Ecto neural progenitor cell (in vitro differentiated cells): ENCODE measurements around the gene TAF9B.
"Not testable (repeated sequence)": the region's sequence is repeated elsewhere in the genome, so short reads cannot be mapped to it uniquely, and the experiment has no call there.

Source experiments
- DNase-seq: peaks from one replicate; pipeline ENCODE4 v3.0.0-alpha.2; 2018; ENCODE audit warnings: low spot score

TAF9B gene

DNA sequence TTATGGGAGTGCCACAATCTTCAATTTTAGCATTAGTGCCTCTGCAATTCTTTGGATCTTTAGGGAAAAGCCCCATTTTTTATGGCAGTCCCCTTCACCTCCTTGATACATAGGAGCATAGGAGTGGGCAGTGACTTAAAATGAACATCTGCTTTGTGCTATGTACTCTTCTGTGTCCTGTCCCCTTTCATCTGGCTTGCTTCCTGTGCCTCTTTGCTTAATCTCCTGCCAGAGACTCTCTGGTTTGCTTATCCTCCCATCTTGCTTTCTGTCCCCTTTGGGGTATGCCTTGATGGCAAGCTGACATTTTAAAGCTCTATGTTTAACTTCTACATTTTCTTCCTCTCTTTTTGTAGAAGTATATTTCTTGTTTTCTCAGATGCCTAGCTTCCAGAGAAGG lies 23.1 kb downstream of the TAF9B start:
- no peak for DNase-seq

DNA sequence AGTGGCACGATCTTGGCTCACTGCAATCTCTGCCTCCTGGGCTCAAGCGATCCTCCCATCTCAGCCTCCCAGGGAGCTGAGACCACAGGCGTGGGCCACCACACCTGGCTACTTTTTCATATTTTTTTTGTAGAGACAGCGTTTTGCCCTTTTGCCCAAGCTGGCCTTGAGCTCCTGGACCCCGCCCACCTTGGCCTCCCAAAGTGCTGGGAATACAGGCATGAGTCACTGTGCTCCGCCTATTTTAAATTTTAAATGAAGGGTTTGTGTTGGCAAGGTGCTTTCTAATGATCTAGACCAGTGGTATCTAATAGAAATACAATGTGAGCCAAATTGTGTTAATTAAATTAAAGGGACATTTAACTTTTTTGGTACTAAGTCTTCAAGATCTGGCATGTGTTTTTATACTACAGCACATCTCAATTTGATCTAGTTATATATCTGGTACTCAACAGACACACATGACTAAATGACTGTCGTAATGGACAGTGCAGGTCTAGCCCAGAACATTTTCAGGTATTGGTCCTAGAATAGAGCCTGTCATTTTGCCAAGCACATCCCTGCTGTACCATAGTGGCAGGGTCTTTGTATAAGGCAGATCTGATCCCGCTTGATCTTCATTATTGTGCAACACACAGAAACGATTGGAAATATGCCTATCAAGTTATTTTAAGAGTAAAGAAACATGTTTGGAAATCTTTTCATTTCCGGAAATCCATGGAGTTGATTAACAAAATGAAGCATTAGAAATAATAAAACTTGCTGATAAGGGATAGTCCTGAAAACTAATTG lies 28.1 kb downstream of the TAF9B start:
- no peak for DNase-seq

GRCh38 chrX:78109458-78109857 lies 30.0 kb downstream of the TAF9B start:
- no peak for DNase-seq

DNA sequence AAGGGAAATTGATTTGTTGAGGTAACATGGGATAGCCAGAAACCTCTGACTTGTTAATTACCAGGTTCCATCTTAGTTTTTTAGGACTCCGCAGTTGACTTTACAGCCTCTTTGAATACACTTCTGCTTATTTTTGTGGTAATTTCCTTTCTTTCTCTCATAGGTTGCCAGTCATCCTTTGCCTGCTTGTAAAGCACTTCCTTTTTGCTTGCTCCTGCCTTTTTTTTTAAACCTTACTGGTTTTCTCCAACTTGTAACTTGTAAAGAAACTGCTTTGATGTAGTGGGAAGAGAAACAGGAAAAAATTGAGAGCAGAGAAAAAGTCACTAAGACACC lies 32.8 kb downstream of the TAF9B start:
- no peak for DNase-seq

DNA sequence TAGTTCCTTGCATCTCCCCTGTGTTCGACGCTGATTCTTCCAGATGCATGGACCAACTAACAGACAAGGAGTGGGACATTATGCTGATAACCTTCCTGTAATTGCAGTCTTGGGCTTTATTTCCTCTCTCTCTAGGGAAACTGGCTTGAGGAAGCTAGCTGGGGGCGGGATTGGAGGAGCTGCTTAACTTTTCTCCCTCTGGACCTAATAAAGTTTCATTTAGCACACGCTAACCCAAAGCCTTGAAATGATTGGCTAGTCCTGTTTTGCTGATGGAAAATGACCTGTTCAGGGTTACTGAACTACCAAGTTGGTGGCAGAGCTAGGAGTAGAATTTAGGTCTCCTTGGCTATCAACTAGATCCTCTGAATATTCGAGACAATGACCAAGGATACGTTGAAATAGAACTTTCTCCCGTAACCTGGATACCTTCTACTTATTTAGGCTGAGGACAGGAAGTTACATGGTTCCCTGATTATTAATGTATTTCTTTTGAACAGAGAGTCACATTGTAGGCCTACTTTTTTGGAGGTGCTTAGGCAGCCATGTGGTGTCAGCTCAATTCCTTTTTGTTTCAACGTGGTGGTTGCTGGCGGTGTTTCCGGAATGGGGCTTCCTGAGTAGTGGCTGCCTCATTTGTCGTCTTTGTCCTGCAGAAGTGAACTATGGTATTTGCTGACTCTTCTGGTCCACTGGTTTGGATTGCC lies 33.4 kb downstream of the TAF9B start:
- DNase-seq = no peak

- peak; percentile 44 for DNase-seq
Observed at GRCh38 chrX:78104447-78105176, 34.8 kb downstream of the TAF9B start.

DNA sequence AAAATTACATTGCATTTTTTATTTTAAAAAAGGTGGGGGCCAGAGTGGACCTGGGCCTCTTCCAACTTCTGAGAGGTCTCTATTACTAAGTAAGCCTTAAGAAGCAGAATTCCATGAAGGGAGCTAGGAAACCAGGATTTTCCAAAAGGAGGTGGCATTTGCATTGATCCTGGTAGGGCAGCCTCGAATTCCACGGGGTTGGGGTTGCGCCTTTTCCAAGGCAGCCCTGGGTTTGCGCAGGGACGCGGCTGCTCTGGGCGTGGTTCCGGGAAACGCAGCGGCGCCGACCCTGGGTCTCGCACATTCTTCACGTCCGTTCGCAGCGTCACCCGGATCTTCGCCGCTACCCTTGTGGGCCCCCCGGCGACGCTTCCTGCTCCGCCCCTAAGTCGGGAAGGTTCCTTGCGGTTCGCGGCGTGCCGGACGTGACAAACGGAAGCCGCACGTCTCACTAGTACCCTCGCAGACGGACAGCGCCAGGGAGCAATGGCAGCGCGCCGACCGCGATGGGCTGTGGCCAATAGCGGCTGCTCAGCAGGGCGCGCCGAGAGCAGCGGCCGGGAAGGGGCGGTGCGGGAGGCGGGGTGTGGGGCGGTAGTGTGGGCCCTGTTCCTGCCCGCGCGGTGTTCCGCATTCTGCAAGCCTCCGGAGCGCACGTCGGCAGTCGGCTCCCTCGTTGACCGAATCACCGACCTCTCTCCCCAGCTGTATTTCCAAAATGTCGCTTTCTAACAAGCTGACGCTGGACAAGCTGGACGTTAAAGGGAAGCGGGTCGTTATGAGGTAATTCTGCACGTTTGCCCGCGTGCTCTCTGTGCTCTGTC lies 35.6 kb downstream of the TAF9B start, which contains the start of gene PGK1:
Gene PGK1 (plus strand): TSS at position 626 of the 824 bp plus-strand sequence. CDS start 93 bp downstream, at position 719.
- DNase-seq = peak; percentile 91

GRCh38 chrX:78103001-78103622 lies 36.3 kb downstream of the TAF9B start:
- no peak for DNase-seq

DNA sequence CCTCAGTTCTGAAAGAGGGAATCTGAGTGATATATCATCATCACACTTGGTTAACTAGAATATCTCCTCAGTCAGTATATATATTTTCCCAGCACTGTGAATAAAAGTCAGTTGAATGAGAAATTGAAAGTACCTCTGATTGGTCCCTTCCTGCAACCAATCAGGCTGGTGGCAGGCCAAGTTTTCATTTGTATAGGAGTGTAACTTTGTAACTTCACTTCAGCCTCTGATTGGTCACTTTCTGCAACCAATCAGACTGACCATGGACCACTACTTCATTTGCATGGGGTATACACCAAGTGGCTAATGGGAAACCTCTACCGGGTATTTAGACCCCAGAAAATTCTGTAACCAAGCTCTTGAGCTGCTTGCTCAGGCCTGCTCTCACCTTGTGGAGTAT lies 37.4 kb downstream of the TAF9B start:
- DNase-seq = no peak

- no peak for DNase-seq
Observed at GRCh38 chrX:78098108-78098507, 41.3 kb downstream of the TAF9B start.

DNA sequence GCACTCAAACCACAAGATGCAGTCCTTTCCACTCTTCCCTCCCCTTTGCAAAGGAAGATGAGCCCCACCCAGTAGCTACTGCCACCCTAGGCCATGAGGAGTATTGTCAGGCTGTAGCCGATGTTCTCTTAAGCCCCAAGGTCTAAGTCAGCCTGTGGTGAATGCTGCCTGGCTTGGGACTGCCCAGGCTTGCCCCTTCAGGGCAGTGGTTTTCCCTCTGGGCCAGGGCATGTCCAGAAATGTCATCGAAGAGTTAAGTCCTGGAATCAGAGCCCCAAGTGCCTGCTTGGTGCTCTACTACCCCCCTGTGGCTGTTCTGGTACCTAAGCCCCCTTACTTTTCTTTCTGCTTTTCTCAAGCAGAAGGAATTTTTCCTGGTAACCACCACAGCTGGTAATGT lies 47.2 kb downstream of the TAF9B start:
- peak; percentile 45 for DNase-seq

- not testable (repeated sequence) for DNase-seq
Observed at GRCh38 chrX:78081413-78081812, 58.0 kb downstream of the TAF9B start.
